DOHH2 (cell line): ENCODE results near the gene PDILT.
A peak's percentile ranks its signal among the peaks of the same experiment; 100 is the strongest.

Experiments
- H3F3A ChIP-seq: fragments of 200-600 bp; sonication (generic), shearing (Covaris generic); 2 replicates; pipeline ENCODE4 v1.6.0; 2016; ENCODE audit warnings: antibody characterized with exemption, mild to moderate bottlenecking; ENCODE audit not compliant: control insufficient read depth, insufficient read depth
- H3K27ac ChIP-seq: fragments of 200-600 bp; sonication (generic); 2 replicates; pipeline ENCODE4 v1.5.1; 2014; ENCODE audit warnings: low read depth, mild to moderate bottlenecking, low read length, moderate library complexity
- H3K27me3 ChIP-seq: fragments of 200-600 bp; sonication (generic); 2 replicates; pipeline ENCODE4 v1.6.1; 2014; ENCODE audit warnings: mild to moderate bottlenecking, low read length, mixed read lengths; ENCODE audit not compliant: control insufficient read depth
- H3K36me3 ChIP-seq: fragments of 200-600 bp; sonication (generic); 2 replicates; pipeline ENCODE4 v1.6.1; 2014; ENCODE audit warnings: mild to moderate bottlenecking, low read length, moderate library complexity, mixed read lengths; ENCODE audit not compliant: control insufficient read depth
- H3K4me1 ChIP-seq: fragments of 200-600 bp; sonication (generic); 2 replicates; pipeline ENCODE4 v1.6.1; 2014; ENCODE audit warnings: mild to moderate bottlenecking, low read length, mixed read lengths; ENCODE audit not compliant: control insufficient read depth
- H3K4me2 ChIP-seq: fragments of 200-600 bp; sonication (generic); 2 replicates; pipeline ENCODE4 v1.6.0; 2014; ENCODE audit warnings: mild to moderate bottlenecking, low read length, moderate library complexity
- H3K4me3 ChIP-seq: fragments of 200-600 bp; sonication (generic); 2 replicates; pipeline ENCODE4 v1.5.1; 2014; ENCODE audit warnings: mild to moderate bottlenecking, low read length, mixed read lengths
- H3K79me2 ChIP-seq: fragments of 200-600 bp; sonication (generic); 2 replicates; pipeline ENCODE4 v1.6.1; 2014; ENCODE audit warnings: mild to moderate bottlenecking, low read length, mixed read lengths; ENCODE audit not compliant: control insufficient read depth
- H3K9me2 ChIP-seq: fragments of 200-600 bp; sonication (generic); replicated peaks from 2 replicates; pipeline ENCODE4 v1.6.1; 2014; ENCODE audit warnings: mild to moderate bottlenecking, low read length, mixed read lengths; ENCODE audit not compliant: control insufficient read depth
- H3K9me3 ChIP-seq: fragments of 200-600 bp; sonication (generic); 2 replicates; pipeline ENCODE4 v1.6.1; 2014; ENCODE audit warnings: antibody characterized with exemption, low read length, mixed read lengths; ENCODE audit not compliant: control insufficient read depth, insufficient read depth
- H4K20me1 ChIP-seq: fragments of 200-600 bp; sonication (generic); 2 replicates; pipeline ENCODE4 v1.6.0; 2014; ENCODE audit warnings: low read depth, mild to moderate bottlenecking, antibody characterized with exemption, low read length, moderate library complexity; ENCODE audit not compliant: control insufficient read depth, insufficient read depth
- EZH2phosphoT487 ChIP-seq: fragments of 200-600 bp; sonication (generic); IDR thresholded peaks from 2 replicates; pipeline ENCODE4 v1.6.1; 2017; ENCODE audit warnings: borderline replicate concordance, mild to moderate bottlenecking, antibody characterized with exemption, low read length, moderate library complexity, mixed read lengths
- TF ChIP-seq, protein P1 (sequence below): fragments of 200-600 bp; sonication (generic); IDR thresholded peaks from one replicate; pipeline ENCODE4 v1.5.1; 2014; ENCODE audit warnings: antibody characterized with exemption, mild to moderate bottlenecking, low read depth, low read length; ENCODE audit not compliant: poor library complexity, severe bottlenecking

PDILT gene

DNA sequence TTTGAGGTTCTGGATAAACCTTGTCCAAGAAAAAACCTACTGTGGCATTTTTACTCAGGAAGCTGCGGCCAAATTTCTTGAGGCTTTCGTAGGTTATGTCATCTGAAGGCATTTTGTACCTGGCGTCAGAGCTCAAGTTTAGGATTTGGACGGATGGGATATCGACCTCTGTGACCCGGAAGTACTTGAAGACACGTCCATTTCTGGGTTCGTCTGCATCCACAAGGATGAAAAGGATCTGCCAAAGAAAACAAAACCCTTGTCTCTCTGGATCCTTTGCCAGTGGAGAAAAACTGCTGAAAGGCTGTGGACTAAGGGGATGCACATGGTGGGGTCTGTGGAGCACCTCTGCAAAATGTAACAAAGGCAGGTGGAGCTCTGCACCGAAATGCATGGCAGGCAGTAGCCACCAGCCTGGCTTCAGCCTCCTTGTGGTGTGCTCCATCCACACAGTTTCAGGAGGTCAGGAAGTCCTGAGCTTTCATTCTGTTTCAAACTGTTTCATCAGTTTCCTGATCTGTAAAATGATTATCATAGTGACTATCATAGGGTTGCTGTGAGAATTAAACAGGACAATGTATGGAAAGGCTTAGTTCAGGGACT lies 35.0 kb downstream of the PDILT start:
- Histone ChIP-seq H3K4me3 (no peak overlapping the region), H3K9me2 (no peaks in the 10 kb centered on the region), H3K36me3 (no peaks in the 10 kb centered on the region), H3K9me3 (no peaks in the 10 kb centered on the region), H3K27me3 (no peaks in the 10 kb centered on the region), H4K20me1 (no peaks in the 10 kb centered on the region), H3K4me1 (no peaks in the 10 kb centered on the region), H3K27ac (no peak overlapping the region), H3K79me2 (no peaks in the 10 kb centered on the region), H3F3A (no peaks in the 10 kb centered on the region), H3K4me2 (no peak overlapping the region)
- TF ChIP-seq, protein P1, sequence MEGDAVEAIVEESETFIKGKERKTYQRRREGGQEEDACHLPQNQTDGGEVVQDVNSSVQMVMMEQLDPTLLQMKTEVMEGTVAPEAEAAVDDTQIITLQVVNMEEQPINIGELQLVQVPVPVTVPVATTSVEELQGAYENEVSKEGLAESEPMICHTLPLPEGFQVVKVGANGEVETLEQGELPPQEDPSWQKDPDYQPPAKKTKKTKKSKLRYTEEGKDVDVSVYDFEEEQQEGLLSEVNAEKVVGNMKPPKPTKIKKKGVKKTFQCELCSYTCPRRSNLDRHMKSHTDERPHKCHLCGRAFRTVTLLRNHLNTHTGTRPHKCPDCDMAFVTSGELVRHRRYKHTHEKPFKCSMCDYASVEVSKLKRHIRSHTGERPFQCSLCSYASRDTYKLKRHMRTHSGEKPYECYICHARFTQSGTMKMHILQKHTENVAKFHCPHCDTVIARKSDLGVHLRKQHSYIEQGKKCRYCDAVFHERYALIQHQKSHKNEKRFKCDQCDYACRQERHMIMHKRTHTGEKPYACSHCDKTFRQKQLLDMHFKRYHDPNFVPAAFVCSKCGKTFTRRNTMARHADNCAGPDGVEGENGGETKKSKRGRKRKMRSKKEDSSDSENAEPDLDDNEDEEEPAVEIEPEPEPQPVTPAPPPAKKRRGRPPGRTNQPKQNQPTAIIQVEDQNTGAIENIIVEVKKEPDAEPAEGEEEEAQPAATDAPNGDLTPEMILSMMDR, result no peak
- TF ChIP-seq EZH2phosphoT487, result no peak

DNA sequence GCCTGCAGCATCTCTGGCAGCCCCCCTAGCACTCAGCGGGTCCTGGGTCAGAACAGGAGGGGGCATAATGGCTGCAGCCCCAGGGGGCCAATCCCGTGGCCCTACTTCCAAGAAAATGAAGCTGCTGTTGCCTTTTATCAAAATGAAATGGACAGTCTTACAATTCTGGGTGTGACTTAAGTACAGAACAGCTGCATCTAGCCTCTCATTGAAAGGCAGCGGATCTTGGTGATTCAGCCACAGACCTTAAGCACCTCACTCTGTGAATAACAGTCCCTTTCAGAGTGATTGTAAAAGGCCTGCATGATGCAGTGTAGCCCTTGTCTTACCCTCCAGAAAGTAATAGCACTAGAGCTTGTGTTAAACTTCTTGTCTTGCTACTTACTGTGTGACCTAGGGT lies 40.5 kb downstream of the PDILT start:
- Histone ChIP-seq H3K4me2 (no peak overlapping the region), H3K27ac (no peak overlapping the region), H3K4me1 (no peaks in the 10 kb centered on the region), H4K20me1 (no peaks in the 10 kb centered on the region), H3K9me2 (no peaks in the 10 kb centered on the region), H3F3A (no peaks in the 10 kb centered on the region), H3K27me3 (no peaks in the 10 kb centered on the region), H3K9me3 (no peaks in the 10 kb centered on the region), H3K4me3 (no peak overlapping the region), H3K36me3 (no peaks in the 10 kb centered on the region), H3K79me2 (no peaks in the 10 kb centered on the region)
- TF ChIP-seq, protein P1, result no peak
- TF ChIP-seq EZH2phosphoT487, result no peak

DNA sequence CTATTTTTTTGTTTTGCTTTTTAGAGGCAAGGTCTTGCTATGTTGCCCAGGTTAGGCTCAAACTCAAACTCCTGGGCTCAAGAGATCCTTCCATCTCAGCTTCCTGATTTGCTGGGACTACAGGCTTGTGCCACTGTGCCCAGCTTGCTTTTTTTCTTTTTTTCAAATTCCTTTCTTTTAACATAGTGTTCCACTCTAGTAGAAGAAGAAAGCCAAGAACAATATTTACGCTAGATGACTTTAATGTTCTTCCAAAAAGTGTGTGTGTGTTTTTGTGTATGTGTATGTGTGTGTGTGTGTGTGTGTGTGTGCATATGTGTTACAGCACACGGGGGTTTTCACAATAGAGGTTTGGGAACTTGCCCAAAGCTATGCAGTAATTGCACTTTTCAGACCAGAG lies 41.3 kb downstream of the PDILT start:
- Histone ChIP-seq H3K27ac (no peak overlapping the region), H3K4me1 (no peaks in the 10 kb centered on the region), H3F3A (no peaks in the 10 kb centered on the region), H3K4me3 (no peak overlapping the region), H3K36me3 (no peaks in the 10 kb centered on the region), H3K27me3 (no peaks in the 10 kb centered on the region), H4K20me1 (no peaks in the 10 kb centered on the region), H3K4me2 (no peak overlapping the region), H3K9me2 (no peaks in the 10 kb centered on the region), H3K79me2 (no peaks in the 10 kb centered on the region), H3K9me3 (no peaks in the 10 kb centered on the region)
- TF ChIP-seq, protein P1, result no peak
- no peak for TF ChIP-seq EZH2phosphoT487

DNA sequence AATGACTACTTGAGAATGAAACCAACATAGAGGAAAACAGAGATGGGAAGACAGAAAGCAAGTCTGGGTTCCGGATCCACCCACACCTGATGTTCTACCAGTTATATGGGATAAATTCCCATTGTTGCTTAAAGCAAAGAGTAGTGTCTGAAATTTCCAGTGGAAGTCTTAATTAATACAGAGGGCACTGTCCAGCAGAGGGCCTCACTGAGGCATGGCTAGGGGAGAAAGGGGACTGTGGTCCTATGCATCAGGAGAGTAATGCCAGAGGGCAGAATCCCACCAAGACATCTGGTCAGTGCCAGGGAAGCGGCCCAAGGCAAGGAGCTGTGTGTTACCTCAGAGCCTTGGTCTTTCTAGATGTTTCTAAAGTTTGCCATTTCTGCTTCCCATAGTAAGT lies 44.5 kb downstream of the PDILT start:
- Histone ChIP-seq H3K79me2 (no peaks in the 10 kb centered on the region), H3K36me3 (no peaks in the 10 kb centered on the region), H3F3A (no peaks in the 10 kb centered on the region), H3K4me3 (no peak overlapping the region), H3K27me3 (no peaks in the 10 kb centered on the region), H3K4me1 (no peaks in the 10 kb centered on the region), H3K9me2 (no peaks in the 10 kb centered on the region), H3K4me2 (no peak overlapping the region), H4K20me1 (no peaks in the 10 kb centered on the region), H3K9me3 (no peaks in the 10 kb centered on the region), H3K27ac (no peak overlapping the region)
- TF ChIP-seq EZH2phosphoT487, result no peak
- TF ChIP-seq, protein P1, result peak; percentile 57
